ENCODE results near the gene SORBS1.

SORBS1 gene

GRCh38 chr10:95266674-95267095 is 294.5 kb downstream of the SORBS1 start:
- no peak for DNase-seq (ENCODE audit: low spot score)

- DNase-seq (ENCODE audit: low spot score) = no peak
Observed at GRCh38 chr10:95265572-95265971, 295.6 kb downstream of the SORBS1 start.

- no peak for DNase-seq (ENCODE audit: low spot score)
Observed at GRCh38 chr10:95264227-95265051, 296.7 kb downstream of the SORBS1 start.

GRCh38 chr10:95263864-95264226 is 297.3 kb downstream of the SORBS1 start:
- no peak for DNase-seq (ENCODE audit: low spot score)

GRCh38 chr10:95262763-95263518 is 298.2 kb downstream of the SORBS1 start:
- DNase-seq (ENCODE audit: low spot score) = no peak

- DNase-seq (ENCODE audit: low spot score) = no peak
Observed at GRCh38 chr10:95261926-95262325, 299.2 kb downstream of the SORBS1 start.

Data from COLO829 (cell line).